Aorta (tissue), 5 donors: ENCODE data around the gene PPP6R2. TPM values are rescaled to one million over a fixed set of nuclear protein-coding genes. Genes with fewer than 3 reads are reported as not detected.

Source experiments
- ATAC-seq: fragments of 200-7000 bp; cut with Tn5 transposase; one replicate; pipeline ENCODE4 v1.9.1; 2022; ENCODE audit warnings: moderate library complexity; ENCODE audit not compliant: low FRiP score
- DNase-seq, 2 donors: peaks; one replicate each; pipeline ENCODE4 v3.0.0-alpha.2; 2020
- H3K27ac ChIP-seq, 2 donors: one replicate each; pipeline ENCODE4 v1.5.1; 2013; ENCODE audit warnings: low read length in 2 of 2, mild to moderate bottlenecking in 2 of 2, moderate library complexity in 2 of 2, control low read depth in 1 of 2, inconsistent platforms in 1 of 2, low read depth in 1 of 2
- H3K27me3 ChIP-seq, 2 donors: one replicate each; pipeline ENCODE4 v1.6.1; 2013; ENCODE audit warnings: control low read depth in 1 of 2, low read length in 1 of 2, mild to moderate bottlenecking in 1 of 2, moderate library complexity in 1 of 2; ENCODE audit not compliant: insufficient read depth in 2 of 2, control insufficient read depth in 1 of 2
- H3K36me3 ChIP-seq, 2 donors: one replicate each; pipeline ENCODE4 v1.6.1; 2013; ENCODE audit warnings: control low read depth in 1 of 2, low read length in 1 of 2, mild to moderate bottlenecking in 1 of 2; ENCODE audit not compliant: insufficient read depth in 2 of 2, control insufficient read depth in 1 of 2
- H3K4me1 ChIP-seq, 2 donors: one replicate each; pipeline ENCODE4 v1.6.1; 2013; ENCODE audit warnings: low read length in 2 of 2, control low read depth in 1 of 2, mild to moderate bottlenecking in 1 of 2, moderate library complexity in 1 of 2; ENCODE audit not compliant: insufficient read depth in 2 of 2, control insufficient read depth in 1 of 2
- H3K4me3 ChIP-seq, 2 donors: one replicate each; pipeline ENCODE4 v1.5.1; 2013; ENCODE audit warnings: low read length in 2 of 2, control low read depth in 1 of 2, mild to moderate bottlenecking in 1 of 2
- H3K9me3 ChIP-seq: one replicate; pipeline ENCODE4 v1.6.1; 2013; ENCODE audit warnings: mild to moderate bottlenecking, low read length; ENCODE audit not compliant: control insufficient read depth
- WGBS, 2 donors: extraction: QIAGEN DNeasy Blood & Tissue Kit; methylation state at CpG; one replicate each; pipeline ENCODE4 v1.1.7; 2013; 5-methylcytosine and 5-hydroxymethylcytosine counted together
- intact Hi-C, 2 donors: fragments of 100-400 bp; cut with DNase I; formaldehyde crosslinking; loops; one replicate each; pipeline versions ENCODE4 v1.14.2 to v1.15.0; 2022
- polyA plus RNA-seq, 2 donors: library from polyadenylated mRNA; stranded (reverse); fragments of 200-250 nt; gene quantifications; one replicate each; pipeline ENCODE4 v1.2.3, GENCODE V29; 2013
- total RNA-seq, 2 donors: library from RNA; stranded (reverse); fragmentation: NEBNext Ultra II Directional; extraction: Animal tissue kit (Norgen Biotek cat#: 25700); gene quantifications; one replicate each; pipeline ENCODE4 v1.2.1, GENCODE V29; 2021
- donor health status: healthy with polysubstance abuse.
- donor health status: Bipolar disorder and iron deficiency.
- donor health status: DM: no; HTN: no; CAD: no.
- donor health status: DM: no; HTN: no; CAD: no.
- donor health status: DM: yes; HTN: yes; CAD: no.

The PPP6R2 gene
- total and polyA plus RNA-seq, 4 donors: 14.1 to 62.5 (median 46.0) TPM

DNA sequence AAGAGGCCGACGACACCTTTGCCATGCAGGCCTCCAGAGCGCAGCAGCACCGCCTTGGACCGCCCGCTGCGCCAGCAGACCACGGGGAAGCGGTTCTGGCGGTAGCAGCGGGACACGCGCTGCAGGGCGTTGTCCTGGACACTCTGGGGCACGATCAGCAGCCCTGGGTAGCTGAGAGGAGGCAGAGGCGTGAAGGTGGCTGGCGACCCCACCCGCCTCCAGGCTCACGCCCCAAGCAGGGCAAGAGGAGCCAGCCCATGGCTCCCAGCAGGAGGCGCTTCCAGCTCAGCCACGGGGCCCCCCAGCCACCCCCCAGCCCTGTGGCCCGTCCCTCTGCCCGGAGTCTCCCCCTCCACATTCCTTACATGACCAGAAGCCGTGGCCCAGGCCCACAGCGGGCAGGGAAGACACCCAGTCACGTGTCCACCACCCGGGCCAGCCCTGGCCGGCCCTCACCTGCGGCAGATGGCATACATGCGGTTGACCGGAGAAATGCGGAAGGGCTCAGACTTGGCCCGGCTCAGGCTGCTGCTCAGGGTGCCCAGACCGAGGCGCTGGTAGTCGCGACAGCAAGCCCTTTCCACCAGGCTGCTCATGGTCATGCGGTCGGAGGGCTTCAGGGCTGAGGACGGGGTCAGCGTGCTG, 116.5 kb downstream of the PPP6R2 start:
- no peaks in the 10 kb centered on the region for H3K9me3 ChIP-seq
- H3K4me1 ChIP-seq: no peaks in the 10 kb centered on the region
- no peak overlapping the region for H3K27ac ChIP-seq
- ATAC-seq: no peak
- intact Hi-C loops: no loop called here
- no peak overlapping the region for H3K4me3 ChIP-seq
- 93% methylated on average over 37 to 41 of the region's 41 CpGs for WGBS, 2 donors
- DNase-seq: no peak
- H3K27me3 ChIP-seq: no peaks in the 10 kb centered on the region
- H3K36me3 ChIP-seq: peaks cover 0 to 30% of the 10 kb centered on the region in 2 donors

GRCh38 chr22:50460938-50461337, 117.8 kb downstream of the PPP6R2 start:
- no peak overlapping the region for H3K4me3 ChIP-seq
- peaks cover 0 to 31% of the 10 kb centered on the region in 2 donors for H3K36me3 ChIP-seq
- H3K27ac ChIP-seq: no peak overlapping the region
- H3K9me3 ChIP-seq: no peaks in the 10 kb centered on the region
- DNase-seq (no peak), ATAC-seq (no peak)
- H3K27me3 ChIP-seq: no peaks in the 10 kb centered on the region
- intact Hi-C loops: no loop called here
- H3K4me1 ChIP-seq: no peaks in the 10 kb centered on the region
- WGBS, 2 donors: 95 to 97% methylated on average over 17 of the region's 17 CpGs

DNA sequence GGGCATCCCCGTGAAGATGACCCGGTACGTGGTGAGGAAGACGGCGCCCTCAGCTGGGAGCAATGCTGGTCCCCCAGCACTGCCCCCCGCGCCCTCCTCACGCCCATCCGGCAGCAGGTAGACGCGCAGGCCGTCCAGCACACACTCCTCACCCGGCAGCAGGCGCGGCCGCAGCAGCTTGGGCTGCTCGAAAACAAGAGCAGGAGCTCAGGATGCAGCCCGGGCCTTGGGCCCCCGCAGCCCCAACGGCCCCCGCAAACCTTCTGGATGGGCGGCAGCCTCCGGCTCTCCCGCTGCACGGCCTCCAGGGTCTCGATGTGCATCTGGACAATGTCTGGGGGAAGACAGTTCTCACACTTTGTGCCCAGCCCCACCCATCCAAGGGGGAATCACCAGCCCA, 118.4 kb downstream of the PPP6R2 start:
- Histone ChIP-seq H3K4me3 (no peak overlapping the region), H3K27me3 (no peaks in the 10 kb centered on the region), H3K27ac (no peak overlapping the region), H3K36me3 (peaks cover 0 to 31% of the 10 kb centered on the region in 2 donors), H3K9me3 (no peaks in the 10 kb centered on the region), H3K4me1 (no peaks in the 10 kb centered on the region)
- 92 to 93% methylated on average over 26 of the region's 26 CpGs for WGBS, 2 donors
- DNase-seq (no peak), ATAC-seq (no peak)
- intact Hi-C loops: no loop called here

DNA sequence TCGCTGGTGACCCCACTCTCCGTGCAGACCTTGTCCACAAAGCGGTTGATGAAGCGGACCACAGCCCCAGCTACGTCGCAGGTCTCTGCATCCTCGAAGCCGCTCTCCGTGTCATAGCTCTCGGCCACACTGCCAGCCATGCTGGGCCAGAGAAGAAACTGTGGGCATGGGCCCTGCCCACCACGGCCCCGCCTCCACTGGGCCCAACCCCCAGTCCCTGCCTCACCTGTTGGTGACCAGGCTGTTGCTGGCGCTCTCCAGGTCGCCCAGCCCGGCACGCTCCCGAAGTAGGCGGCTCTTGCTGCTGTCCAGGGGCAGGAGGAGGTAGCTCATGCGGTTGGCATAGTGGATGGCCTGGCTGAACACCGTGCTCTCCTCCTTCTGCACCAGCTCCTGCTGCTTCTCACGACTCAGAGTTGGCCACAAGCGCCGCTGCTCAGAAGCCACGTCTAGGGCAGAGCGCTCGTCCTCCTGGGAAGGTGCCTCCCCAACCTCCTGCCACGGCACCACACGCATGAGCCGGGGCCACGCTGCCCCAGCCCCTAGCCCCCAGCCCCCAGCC, 118.9 kb downstream of the PPP6R2 start:
- H3K36me3 ChIP-seq: peaks cover 0 to 33% of the 10 kb centered on the region in 2 donors
- H3K4me1 ChIP-seq: no peaks in the 10 kb centered on the region
- H3K4me3 ChIP-seq: no peak overlapping the region
- WGBS, 2 donors: 91 to 94% methylated on average over 30 of the region's 30 CpGs
- no peak for DNase-seq
- H3K27me3 ChIP-seq: no peaks in the 10 kb centered on the region
- H3K9me3 ChIP-seq: no peaks in the 10 kb centered on the region
- intact Hi-C loops: no loop called here
- no peak for ATAC-seq
- H3K27ac ChIP-seq: no peak overlapping the region

DNA sequence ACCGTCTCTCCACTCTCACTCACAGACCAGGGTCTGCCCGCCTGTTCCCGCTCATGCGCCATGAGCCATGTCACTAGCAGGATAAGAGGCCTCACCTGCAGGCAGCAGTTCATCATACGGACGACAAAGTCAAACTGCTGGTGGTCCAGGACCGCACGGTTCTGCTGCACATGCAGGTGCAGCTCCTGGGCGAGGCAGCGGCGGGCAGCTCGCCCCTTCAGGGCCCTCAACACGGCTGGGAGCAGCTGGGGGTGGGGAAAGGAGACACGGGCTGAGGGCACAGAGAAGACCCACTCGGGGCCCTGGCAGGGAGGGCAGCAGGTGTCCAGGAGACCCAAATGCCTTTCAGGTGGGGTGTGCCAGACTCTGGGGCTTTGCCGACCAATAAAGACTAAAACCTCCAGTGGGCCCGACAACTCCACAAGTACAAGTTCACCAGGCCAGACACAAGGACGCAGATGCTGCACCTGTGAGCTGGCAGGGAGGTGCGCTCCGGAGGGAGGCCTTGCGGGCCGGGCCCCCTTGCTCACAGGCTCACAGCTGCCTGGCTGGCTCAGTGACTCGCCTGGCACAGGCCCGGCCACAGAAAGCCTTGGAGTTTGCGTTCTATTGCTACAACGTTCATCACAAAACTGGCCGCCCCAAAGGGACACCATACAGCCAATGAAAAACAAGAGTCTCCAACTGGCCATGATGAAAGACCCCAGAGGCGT, 120.2 kb downstream of the PPP6R2 start:
- ATAC-seq (no peak), DNase-seq (no peak)
- Histone ChIP-seq H3K4me3 (no peak overlapping the region), H3K36me3 (peaks cover 0 to 36% of the 10 kb centered on the region in 2 donors), H3K27ac (no peak overlapping the region), H3K9me3 (no peaks in the 10 kb centered on the region), H3K27me3 (no peaks in the 10 kb centered on the region), H3K4me1 (no peaks in the 10 kb centered on the region)
- WGBS, 2 donors: 90 to 91% methylated on average over 28 of the region's 28 CpGs
- intact Hi-C loops: no loop called here

DNA sequence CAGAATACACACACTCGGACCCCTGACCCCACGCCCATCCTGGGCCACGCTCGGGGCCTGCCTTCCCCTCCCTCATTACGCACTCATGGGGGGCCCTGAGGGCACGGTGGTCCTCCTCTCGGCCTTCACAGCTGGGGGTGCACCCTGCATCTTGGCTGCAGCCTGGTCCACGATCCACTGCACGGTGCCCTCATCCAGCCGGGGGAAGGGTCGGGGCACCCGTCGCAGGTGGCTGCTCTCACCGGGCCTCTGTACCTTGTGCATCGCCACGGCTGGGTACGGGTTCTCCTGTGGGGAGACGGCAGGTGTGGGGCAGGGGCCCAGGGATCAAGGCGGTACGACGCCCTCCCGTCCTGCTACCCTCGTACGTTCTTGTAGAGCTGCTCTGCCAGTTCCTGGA, 121.3 kb downstream of the PPP6R2 start:
- ATAC-seq: no peak
- peaks cover 0 to 32% of the 10 kb centered on the region in 2 donors for H3K36me3 ChIP-seq
- intact Hi-C loops: no loop called here

DNA sequence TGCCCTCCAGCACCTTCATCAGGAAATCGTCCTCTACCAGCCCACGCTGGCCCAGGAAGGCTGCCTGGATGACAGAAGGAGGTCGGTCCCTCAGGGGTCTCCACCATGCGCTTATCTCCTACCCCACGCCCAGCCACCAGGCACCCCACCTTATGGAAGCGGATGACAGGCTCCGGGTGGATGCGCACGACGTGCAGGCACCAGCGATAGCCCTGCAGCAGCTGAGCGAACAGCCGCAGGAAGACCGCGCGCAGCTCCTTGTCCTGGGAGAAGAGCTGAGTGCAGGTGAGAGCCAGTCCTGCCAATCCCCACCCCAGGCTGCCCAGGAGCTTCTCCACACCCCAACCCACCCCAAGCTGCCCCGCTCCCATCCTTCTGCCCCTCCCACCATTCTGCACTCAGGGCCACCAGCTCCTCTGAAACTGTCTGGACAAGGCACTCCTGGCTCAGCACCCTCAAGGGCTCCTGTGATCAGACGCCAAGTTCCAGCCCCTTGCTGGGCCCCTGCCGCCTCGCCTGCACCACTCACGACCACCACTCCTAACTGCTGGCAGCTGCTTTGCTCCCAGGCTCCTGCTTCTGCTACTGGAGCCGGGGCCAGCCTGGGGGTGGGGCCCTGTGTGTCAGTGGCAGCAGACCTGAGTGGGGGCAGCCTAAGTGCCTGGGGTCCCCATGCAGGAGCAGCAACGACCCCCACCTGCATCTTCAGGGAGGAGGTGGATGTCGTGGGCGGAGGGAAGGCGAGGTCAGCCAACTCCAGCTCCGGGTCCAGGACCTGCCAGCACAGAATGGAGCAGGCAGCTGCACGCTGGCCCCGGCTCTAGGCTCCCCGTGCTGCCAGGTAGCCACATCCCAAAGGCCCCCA, 122.2 kb downstream of the PPP6R2 start:
- ATAC-seq: no peak
- Histone ChIP-seq H3K4me3 (no peak overlapping the region), H3K36me3 (peaks cover 0 to 29% of the 10 kb centered on the region in 2 donors), H3K9me3 (no peaks in the 10 kb centered on the region), H3K27ac (no peak overlapping the region), H3K27me3 (no peaks in the 10 kb centered on the region), H3K4me1 (no peaks in the 10 kb centered on the region)
- intact Hi-C loops: no loop called here
- DNase-seq: no peak
- 91 to 92% methylated on average over 28 to 30 of the region's 30 CpGs for WGBS, 2 donors

More for the DNA sequence above, 121.3 kb downstream of the PPP6R2 start:
- WGBS, 2 donors: 90 to 94% methylated on average over 22 to 24 of the region's 24 CpGs
- Histone ChIP-seq H3K9me3 (no peaks in the 10 kb centered on the region), H3K4me1 (no peaks in the 10 kb centered on the region), H3K4me3 (no peak overlapping the region), H3K27ac (no peak overlapping the region), H3K27me3 (no peaks in the 10 kb centered on the region)
- no peak for DNase-seq

DNA sequence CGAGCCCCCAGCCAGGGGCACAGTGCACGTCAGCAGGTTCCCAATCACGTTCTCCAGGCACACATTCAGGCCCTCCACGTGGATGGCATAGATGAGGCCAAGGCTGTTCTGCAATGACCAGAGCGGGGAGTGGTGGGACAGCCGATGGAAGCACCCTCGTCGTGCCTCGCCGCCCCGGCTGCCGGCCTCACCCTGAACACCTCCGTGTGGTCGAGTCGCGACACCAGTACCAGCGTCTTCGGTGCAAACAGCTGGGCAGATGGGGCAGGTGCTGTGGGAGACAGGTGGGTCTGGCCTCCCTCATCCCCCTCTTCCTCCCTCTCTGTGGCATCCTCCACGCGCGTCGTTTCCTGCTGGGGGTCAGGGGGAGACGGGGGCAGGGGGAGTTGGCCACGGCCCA, 124.2 kb downstream of the PPP6R2 start:
- no peak for ATAC-seq
- intact Hi-C loops: no loop called here
- Histone ChIP-seq H3K27me3 (no peaks in the 10 kb centered on the region), H3K36me3 (peaks cover 0 to 23% of the 10 kb centered on the region in 2 donors), H3K9me3 (no peaks in the 10 kb centered on the region), H3K4me3 (no peak overlapping the region), H3K4me1 (no peaks in the 10 kb centered on the region), H3K27ac (no peak overlapping the region)
- WGBS, 2 donors: 87 to 88% methylated on average over 21 to 24 of the region's 24 CpGs
- no peak for DNase-seq
